GM21576 (cell line): ENCODE data around the gene RPE65.
A peak's percentile ranks its signal among the peaks of the same experiment; 100 is the strongest.
"Not testable (repeated sequence)": the region's sequence is repeated elsewhere in the genome, so short reads cannot be mapped to it uniquely, and the experiment has no call there.

Source experiments
- ATAC-seq: cut with Tn5 transposase; IDR thresholded peaks from one replicate; pipeline ENCODE4 v1.9.1; 2021; ENCODE audit warnings: mild to moderate bottlenecking, moderate library complexity; ENCODE audit not compliant: unreplicated experiment

The RPE65 gene

GRCh38 chr1:68449901-68450300 is at the start of gene RPE65:
RPE65 (minus strand) TSS chr1:68449954; CDS start chr1:68449905, 49 bp downstream.
- ATAC-seq = no peak

DNA sequence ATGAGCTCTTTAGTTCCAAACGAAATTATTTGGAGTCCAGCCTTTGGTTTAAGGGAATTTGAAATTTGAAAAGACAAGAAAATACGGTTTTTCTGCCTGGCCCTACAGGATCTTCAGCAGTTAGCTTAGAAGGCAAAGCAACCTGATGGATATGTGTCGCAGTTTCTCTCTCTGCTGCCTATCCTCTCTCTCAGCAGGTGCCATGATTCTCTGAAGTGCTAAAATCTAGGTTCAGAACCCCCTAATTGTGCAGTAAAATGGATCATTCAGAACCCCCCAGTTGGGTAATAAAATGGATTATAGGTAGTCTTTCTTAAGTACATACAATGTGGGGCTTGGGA is 47.6 kb upstream of the RPE65 start:
- peak; percentile 3 for ATAC-seq

GRCh38 chr1:68496680-68497357 is 47.1 kb upstream of the RPE65 start, which contains the start of gene DEPDC1:
DEPDC1 (minus strand) TSS chr1:68497082; CDS start chr1:68496999, 83 bp downstream.
- peak; percentile 95 for ATAC-seq

DNA sequence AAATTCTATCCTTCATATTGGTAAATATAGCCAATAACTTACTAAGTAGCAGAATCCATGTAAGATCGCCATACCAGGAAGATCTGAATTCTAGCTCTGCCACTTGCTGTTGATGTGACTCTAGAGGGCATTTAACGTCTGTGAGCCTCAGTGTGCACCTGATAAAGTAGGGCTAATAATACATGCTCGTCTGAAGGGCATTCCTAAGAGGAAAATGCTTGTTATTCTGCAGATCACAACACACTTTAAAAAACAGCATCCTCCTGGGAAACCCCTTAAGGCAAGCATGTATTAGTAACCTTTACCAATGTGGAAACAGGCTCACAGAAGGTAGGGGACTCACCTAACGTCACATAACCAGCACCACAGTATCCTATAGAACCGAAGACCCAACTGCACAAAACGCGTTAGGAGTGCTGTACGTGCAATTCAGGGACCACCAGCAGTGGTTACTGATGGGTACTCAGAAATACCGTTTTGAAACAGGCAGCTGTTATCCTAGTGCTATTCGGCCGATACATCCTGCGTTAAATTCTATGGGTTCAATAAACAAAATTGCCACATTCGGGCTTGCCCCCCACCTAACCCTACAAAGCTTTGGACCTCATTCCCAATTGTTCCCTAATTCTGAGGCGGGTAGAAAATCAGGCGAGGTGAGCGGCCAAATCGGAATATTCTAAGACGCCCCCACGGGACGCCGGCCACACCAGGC is 46.4 kb upstream of the RPE65 start:
- peak; percentile 27 for ATAC-seq

- ATAC-seq = no peak
These were observed 45.8 kb upstream of the RPE65 start for GRCh38 chr1:68495532-68495931.

DNA sequence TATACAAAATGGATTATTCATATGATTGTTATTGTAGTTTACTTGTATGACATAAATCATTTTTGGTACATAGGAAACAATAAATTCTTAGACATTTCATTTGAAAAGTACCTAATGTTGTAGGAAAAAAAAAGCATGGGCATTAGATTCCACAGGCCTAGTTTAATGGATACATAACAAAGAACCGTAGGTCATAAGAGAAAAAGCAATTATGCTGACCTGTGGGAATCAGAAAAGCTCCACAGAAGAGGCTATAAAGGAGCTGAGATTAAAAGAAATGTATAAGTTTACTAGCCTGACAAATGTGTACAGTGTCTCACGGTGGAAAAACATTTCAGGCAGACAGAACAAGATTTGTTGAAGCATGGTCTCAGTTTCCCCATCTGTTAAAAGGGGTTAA is 43.4 kb upstream of the RPE65 start:
- no peak for ATAC-seq

GRCh38 chr1:68492255-68492654 is 42.5 kb upstream of the RPE65 start:
- not testable (repeated sequence) for ATAC-seq

- ATAC-seq = no peak
These were observed 40.4 kb upstream of the RPE65 start for GRCh38 chr1:68490046-68490651.

DNA sequence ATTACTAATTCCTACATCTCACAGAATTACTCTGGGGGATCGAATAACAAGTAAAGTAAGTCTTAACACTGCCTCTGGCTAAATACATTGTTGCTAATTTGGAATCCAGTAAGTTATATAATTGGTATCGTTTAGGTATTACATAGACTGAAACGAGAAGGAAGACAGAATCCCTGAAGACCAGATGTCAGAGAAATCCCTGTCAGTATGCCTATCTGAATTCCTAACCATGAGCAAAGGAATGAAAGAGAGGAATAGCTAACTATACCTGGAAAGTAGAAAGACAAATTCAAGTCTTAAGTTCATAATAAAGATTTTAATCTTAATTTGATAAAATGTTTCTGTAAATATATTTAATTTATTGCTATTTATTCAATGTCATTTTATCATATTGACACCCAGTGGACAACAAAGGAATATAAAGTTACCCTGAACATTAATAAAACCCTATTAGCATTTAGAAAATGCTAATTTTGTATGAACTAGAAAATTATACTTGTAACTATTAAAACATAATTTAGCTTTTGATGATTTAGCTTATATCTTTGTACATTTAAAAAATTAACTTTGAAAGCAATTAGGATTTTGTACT is 35.8 kb upstream of the RPE65 start:
- no peak for ATAC-seq

DNA sequence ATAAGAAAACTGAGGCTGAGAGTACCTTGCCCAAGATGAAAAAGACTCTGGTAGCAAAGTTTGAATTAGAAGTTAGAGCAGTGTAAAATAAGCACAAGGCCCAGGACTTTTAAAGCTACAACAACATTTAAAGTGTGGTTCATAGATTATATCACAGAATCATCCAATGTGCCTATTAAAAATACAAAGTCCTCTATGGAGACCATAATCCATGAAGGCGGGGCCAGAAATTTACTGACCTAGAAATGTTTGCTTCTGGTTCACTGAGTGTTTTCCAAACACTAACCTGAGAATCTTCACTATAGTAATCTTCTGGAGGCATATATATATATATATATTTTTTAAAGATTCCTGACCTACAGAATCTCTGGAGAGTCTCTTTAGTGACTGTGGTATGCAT is 34.9 kb upstream of the RPE65 start:
- ATAC-seq = no peak

DNA sequence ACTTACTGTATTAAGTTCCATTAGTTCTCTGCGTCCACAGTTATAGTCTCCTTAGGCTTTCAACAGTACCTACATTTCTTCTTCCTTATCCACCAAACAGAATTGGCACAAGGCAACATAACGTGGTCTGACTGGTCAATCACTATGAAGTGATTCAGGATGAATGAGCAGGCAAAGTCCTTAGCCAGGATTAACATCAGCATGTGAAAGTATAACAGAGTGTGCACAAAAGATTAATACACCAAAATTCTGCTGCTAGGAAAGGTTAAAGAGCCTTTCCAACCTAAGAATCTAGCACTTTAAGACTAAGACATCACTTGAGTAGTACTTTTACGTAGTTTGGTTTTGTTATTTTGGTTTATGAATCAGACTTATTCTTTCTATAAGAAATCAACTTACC is 31.3 kb upstream of the RPE65 start:
- ATAC-seq = no peak

GRCh38 chr1:68479501-68479900 is 29.7 kb upstream of the RPE65 start:
- no peak for ATAC-seq

GRCh38 chr1:68478662-68479061 is 28.9 kb upstream of the RPE65 start:
- no peak for ATAC-seq

- not testable (repeated sequence) for ATAC-seq
These were observed 26.9 kb upstream of the RPE65 start for GRCh38 chr1:68476626-68477025.

GRCh38 chr1:68473060-68473459 is 23.3 kb upstream of the RPE65 start:
- no peak for ATAC-seq

DNA sequence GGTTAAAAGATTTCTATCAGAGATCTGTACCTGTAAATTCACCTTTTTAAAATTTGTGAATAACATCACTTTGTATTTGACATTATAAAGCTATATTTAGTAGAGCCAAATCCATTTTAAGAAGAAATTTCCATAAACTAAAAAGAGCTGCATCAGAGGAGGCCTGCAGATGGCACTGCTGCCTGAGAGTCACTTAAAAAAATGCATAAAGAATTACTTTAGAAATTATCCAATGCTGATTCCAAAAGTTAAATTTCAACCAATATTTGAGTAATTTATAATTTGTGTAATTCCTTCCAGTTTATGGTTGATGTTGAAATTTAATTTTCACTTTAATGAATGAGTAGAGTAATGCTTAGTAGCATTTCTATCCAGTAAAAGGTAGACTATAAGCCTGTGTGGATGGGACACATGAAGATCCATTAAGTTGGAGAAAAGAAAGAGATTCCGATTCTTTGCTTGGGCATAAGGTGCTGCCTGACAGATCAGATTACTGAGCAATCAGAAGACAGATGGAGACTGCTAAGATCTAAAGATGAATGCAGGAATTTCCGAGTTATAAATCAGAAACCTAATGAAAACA is 20.7 kb upstream of the RPE65 start:
- ATAC-seq = no peak

- no peak for ATAC-seq
These were observed 15.1 kb upstream of the RPE65 start for GRCh38 chr1:68464891-68465290.

DNA sequence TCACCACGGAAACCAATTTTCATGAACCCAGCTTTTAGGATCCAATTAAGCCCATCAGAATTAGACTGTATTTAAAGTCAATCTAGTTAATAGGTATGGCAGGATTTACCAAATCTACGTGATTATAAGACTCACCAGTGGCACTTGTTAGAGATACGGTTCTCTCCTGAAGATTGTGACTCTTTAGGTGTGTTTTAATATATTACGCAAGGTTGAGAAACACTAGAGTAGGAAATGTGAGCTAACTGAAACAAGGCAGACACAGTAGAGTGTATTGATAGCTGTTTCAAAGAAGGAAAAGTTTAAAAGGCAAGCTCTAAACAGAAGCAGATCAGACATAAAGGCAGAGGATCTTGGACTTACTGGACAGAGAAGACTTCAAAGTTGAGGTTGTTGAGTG is 11.2 kb upstream of the RPE65 start:
- no peak for ATAC-seq

DNA sequence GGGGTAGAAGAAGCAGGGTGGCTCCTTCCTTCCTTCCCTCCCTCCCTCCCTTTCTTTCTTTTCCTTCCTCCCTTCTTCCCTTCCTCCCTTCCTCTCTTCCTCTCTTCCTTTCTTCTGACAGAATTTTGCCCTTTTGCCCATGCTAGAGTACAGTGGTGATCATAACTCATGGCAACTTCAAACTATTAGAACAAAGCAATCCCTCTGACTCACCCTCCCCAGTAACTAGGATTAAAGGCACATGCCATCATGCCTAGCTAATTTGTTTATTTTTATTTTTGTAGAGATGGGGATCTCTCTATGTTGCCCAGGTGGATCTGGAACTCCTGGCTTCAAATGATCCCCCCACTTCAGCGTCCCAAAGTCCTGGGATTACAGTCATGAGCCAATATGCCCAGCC is 10.0 kb upstream of the RPE65 start:
- ATAC-seq = no peak

- ATAC-seq = no peak
These were observed 9.3 kb upstream of the RPE65 start for GRCh38 chr1:68459091-68459490.

DNA sequence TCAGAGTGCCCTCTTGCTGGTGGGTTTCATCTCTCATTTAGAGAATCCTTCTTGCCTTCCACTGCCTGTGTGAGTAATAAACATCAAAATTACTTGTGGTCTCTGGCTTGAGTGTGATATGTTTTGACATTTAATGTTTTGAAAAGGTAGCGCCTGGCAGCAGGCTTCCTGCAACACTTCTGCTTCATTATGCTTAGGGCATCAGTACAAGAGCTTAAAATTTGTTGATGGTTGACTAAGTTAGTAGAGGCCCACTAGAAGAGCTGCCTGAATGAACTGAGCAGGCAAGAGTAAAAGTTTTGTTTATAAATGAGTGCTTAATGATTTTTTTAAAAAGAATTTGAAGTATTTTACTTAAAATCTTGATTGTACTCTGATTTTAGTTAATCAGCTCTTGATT is 6.4 kb upstream of the RPE65 start:
- ATAC-seq = no peak
